Osteoblast (primary cell): ENCODE measurements around the gene SLC5A9. TPM values are rescaled to one million over a fixed set of nuclear protein-coding genes. Genes with fewer than 3 reads are reported as not detected.
"Not testable (repeated sequence)": the region's sequence is repeated elsewhere in the genome, so short reads cannot be mapped to it uniquely, and the experiment has no call there.

Experiments
- DNase-seq: peaks from one replicate; pipeline ENCODE4 v3.0.0; 2011; ENCODE audit warnings: low spot score, mixed read lengths; ENCODE audit not compliant: insufficient read length; ENCODE audit errors: missing footprints
- H2AFZ ChIP-seq: 2 replicates; pipeline ENCODE4 v1.6.0; 2011; ENCODE audit warnings: mild to moderate bottlenecking, low read length
- H3K27ac ChIP-seq: 2 replicates; pipeline ENCODE4 v1.5.1; 2011; ENCODE audit warnings: mild to moderate bottlenecking, low read depth, low read length, moderate library complexity
- H3K27me3 ChIP-seq: 2 replicates; pipeline ENCODE4 v1.6.0; 2012; ENCODE audit warnings: mild to moderate bottlenecking, control low read depth, inconsistent platforms, low read length, moderate library complexity; ENCODE audit not compliant: insufficient read depth
- H3K36me3 ChIP-seq: 2 replicates; pipeline ENCODE4 v1.5.1; 2011; ENCODE audit warnings: mild to moderate bottlenecking, low read length, control low read depth, moderate library complexity; ENCODE audit not compliant: insufficient read depth
- H3K4me1 ChIP-seq: 2 replicates; pipeline ENCODE4 v1.5.1; 2011; ENCODE audit warnings: mild to moderate bottlenecking, low read length, control low read depth, moderate library complexity; ENCODE audit not compliant: insufficient read depth
- H3K4me2 ChIP-seq: 2 replicates; pipeline ENCODE4 v1.6.0; 2011; ENCODE audit warnings: mild to moderate bottlenecking, low read length; ENCODE audit not compliant: insufficient read depth
- H3K4me3 ChIP-seq: fragments of 200-600 bp; sonication (generic); 3 replicates; pipeline ENCODE4 v1.5.1; 2012; ENCODE audit warnings: mild to moderate bottlenecking, low read length, inconsistent platforms; ENCODE audit not compliant: insufficient read depth
- H3K79me2 ChIP-seq: 2 replicates; pipeline ENCODE4 v1.6.0; 2012; ENCODE audit warnings: mild to moderate bottlenecking, low read length, control low read depth, inconsistent platforms; ENCODE audit not compliant: insufficient read depth
- H3K9me3 ChIP-seq: 2 replicates; pipeline ENCODE4 v1.5.1; 2011; ENCODE audit warnings: low read depth, low read length, control low read depth
- H4K20me1 ChIP-seq: 2 replicates; pipeline ENCODE4 v1.6.0; 2012; ENCODE audit warnings: mild to moderate bottlenecking, low read length, control low read depth; ENCODE audit not compliant: insufficient read depth
- CTCF ChIP-seq: IDR thresholded peaks from 2 replicates; pipeline ENCODE4 v1.5.1; 2011; ENCODE audit warnings: mild to moderate bottlenecking, low read depth, low read length, moderate library complexity; ENCODE audit errors: extremely low read depth
- total RNA-seq: library from RNA; depleted of rRNA; stranded (reverse); fragments of >200 nt; gene quantifications from 2 replicates; pipeline ENCODE4 v1.2.3, GENCODE V29; 2012

Gene SLC5A9
- total RNA-seq, 1 donor, result not detected

DNA sequence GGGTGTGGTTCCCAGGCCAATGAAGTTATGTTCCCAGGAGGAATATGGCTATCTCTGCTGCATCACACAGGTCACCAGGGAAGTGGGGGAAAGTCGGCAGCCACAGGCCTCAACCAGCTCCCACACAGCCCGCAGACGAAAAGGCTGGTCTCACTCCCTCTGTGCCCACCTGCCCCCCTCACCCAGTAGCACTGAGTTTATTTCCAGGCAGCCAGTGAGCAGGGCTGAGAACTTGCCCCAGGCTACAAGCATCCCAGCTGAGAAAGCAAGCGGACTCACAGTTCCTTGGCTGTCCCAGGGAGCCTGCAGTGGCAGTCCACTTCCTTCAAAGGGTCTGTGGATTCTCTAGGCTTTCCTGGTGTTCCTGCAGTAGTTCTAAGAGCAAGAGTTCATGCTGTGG, 68.9 kb downstream of the SLC5A9 start:
- no peak for TF ChIP-seq CTCF
- Histone ChIP-seq H3K79me2 (no peaks in the 10 kb centered on the region), H3K27ac (no peak overlapping the region), H3K36me3 (no peaks in the 10 kb centered on the region), H3K9me3 (no peaks in the 10 kb centered on the region), H3K27me3 (no peaks in the 10 kb centered on the region), H3K4me3 (no peak overlapping the region), H2AFZ (no peak overlapping the region), H3K4me1 (no peaks in the 10 kb centered on the region), H3K4me2 (no peak overlapping the region), H4K20me1 (no peaks in the 10 kb centered on the region)
- DNase-seq, result no peak

DNA sequence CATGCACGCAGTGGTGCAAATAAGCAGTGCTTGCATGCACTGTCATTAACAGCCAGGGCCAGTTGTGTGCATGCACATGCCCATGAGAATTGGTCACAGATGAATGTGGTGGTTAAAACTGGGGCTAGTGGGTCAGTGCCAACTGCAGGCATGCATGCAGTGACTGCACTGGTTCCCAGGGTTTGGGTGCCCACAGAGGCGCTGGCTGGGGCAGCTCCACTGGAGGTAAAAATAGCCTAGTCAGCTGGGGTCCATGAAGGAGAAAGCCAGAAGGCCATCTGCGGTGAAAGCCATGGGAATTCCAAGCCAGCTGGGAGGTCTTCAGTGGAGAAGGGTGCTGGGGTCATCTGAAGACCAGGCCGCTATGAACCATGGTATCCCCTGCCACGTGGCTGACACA, 70.2 kb downstream of the SLC5A9 start:
- Histone ChIP-seq H4K20me1 (no peaks in the 10 kb centered on the region), H3K9me3 (no peaks in the 10 kb centered on the region), H3K4me3 (no peak overlapping the region), H3K27ac (no peak overlapping the region), H3K79me2 (no peaks in the 10 kb centered on the region), H3K4me2 (no peak overlapping the region), H2AFZ (no peak overlapping the region), H3K4me1 (no peaks in the 10 kb centered on the region), H3K36me3 (no peaks in the 10 kb centered on the region), H3K27me3 (no peaks in the 10 kb centered on the region)
- TF ChIP-seq CTCF, result no peak
- no peak for DNase-seq

DNA sequence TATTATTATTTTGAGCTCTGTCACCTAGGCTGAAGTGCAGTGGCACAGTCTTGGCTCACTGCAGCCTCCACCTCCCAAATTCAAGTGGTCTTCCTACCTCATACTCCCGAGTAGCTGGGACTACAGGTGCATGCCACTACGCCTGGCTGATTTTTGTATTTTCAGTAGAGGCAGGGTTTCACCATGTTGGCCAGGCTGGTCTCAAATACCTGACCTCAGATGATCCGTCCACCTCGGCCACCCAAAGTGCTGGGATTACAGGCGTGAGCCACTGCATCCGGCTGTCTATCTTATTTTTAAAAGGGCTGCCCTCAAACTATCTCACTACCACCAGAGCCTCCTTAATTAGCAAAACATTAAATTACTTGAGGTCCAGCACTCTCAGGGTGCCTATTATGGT, 71.6 kb downstream of the SLC5A9 start:
- not testable (repeated sequence) for H3K79me2 ChIP-seq, H3K4me3 ChIP-seq, H3K27ac ChIP-seq, H3K4me1 ChIP-seq, H3K9me3 ChIP-seq, H4K20me1 ChIP-seq, H3K36me3 ChIP-seq, H2AFZ ChIP-seq, DNase-seq, H3K4me2 ChIP-seq, H3K27me3 ChIP-seq

GRCh38 chr1:48294656-48295055, 72.1 kb downstream of the SLC5A9 start:
- H4K20me1 ChIP-seq, result no peaks in the 10 kb centered on the region
- H3K36me3 ChIP-seq, result no peaks in the 10 kb centered on the region
- no peak overlapping the region for H3K27ac ChIP-seq
- no peak overlapping the region for H2AFZ ChIP-seq
- H3K9me3 ChIP-seq, result no peaks in the 10 kb centered on the region
- no peak for DNase-seq
- no peak overlapping the region for H3K4me2 ChIP-seq
- TF ChIP-seq CTCF, result no peak
- no peaks in the 10 kb centered on the region for H3K4me1 ChIP-seq
- H3K79me2 ChIP-seq, result no peaks in the 10 kb centered on the region
- no peak overlapping the region for H3K4me3 ChIP-seq
- no peaks in the 10 kb centered on the region for H3K27me3 ChIP-seq

Other genes starting within 250 kb of the SLC5A9 start
- under 0.01 TPM in 2 replicates for gene TRABD2B, start 225.3 kb upstream of the SLC5A9 start, total RNA-seq
- 7.6 and 9.7 TPM in 2 replicates for gene SPATA6, start 249.5 kb downstream of the SLC5A9 start, total RNA-seq